HCEC 1CT (cell line): Measurements from ENCODE around the gene NAA60.
"Not testable (repeated sequence)": the region's sequence is repeated elsewhere in the genome, so short reads cannot be mapped to it uniquely, and the experiment has no call there.

Experiments
- DNase-seq: peaks from one replicate; pipeline ENCODE4 v3.0.0-alpha.2; 2017

NAA60 gene

DNA sequence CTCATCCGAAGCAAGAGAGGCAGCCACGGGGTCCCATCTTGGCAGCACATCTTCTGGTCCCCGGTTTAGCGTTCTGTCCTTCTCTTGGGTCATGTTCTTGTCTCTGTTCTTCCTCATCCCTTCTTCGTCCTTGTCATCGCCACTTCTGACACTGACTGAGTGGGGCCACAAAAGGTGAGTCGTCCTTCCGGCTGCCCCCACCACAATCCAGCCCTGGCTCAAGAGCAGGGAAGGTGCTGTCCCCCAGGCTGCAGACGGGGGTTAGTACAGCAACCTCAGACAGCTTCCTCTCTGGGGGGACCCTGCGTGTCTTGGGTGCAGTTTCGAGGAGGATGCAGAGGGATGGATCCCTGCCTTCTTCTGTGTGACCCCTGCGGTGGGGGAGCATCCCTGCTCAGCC is 21.8 kb downstream of the NAA60 start:
- no peak for DNase-seq

DNA sequence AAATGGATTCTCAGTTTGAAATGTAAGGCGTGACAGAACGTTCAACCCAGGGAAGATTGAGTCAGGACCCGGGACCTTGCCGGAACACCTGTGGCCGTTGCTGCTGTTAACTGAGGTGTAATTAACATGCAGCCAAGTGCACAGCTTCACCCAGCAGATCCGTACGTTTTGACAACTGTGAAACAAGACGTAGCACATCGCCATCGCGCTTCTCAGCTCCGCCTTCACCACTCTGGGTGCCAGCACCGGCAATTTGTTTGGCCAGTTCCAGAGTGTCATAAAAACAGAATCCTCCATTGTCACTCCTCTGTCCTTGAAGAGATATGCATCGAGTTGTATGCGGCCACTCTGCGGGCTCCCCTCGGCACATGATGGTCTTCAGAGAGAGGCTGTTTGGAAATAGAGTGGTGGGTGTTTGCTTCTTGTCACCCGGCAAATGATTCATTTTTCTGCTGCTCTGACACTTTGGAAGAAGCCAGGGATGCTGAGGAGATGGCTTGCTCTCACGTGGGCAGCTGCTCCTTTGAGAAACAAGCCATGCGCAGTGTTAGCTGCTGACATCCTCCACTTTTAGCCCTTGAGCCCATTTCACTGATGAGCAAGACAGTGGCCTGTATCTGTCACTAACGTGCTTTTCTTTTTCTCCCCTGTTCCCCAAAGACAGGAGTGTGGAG is 22.6 kb downstream of the NAA60 start:
- DNase-seq = no peak

DNA sequence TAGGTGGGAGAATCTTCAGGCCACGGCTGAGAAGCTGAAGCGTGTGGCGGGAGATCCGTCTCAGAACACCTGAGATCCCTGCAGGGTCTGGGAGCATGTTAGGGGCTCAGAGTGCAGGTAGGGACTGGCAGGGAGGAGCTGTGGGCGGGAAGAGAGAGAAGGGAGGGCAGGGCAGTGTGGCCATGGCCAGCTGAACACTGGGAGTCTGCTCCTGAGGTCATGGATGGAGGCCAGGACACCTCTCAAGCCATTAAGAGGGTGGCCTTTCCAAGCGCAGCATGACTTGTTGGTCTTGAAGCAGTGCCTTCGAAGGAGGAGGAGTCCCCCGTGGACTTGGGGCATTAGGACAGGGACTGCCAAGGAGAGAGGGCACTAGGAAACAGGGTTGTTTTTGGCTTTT is 23.7 kb downstream of the NAA60 start:
- no peak for DNase-seq

DNA sequence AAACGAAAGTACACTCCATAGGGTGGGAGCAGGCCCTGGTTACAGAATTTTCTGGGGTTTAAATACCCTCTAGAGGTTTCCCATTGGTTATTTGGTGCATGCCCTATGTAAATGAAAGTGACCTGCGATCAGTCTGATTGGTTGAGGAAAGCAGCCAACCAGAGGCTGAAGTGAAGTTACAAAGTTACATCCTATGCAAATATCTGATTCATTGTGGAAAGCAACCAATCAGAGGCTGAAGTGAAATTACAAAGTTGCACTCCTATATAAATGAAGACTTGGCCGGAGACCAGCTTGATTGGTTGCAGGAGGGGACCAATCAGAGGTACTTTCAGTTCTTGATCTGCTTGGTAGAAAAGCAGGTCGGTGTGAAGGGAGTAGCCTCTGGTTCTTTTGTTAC is 24.4 kb downstream of the NAA60 start:
- no peak for DNase-seq

DNA sequence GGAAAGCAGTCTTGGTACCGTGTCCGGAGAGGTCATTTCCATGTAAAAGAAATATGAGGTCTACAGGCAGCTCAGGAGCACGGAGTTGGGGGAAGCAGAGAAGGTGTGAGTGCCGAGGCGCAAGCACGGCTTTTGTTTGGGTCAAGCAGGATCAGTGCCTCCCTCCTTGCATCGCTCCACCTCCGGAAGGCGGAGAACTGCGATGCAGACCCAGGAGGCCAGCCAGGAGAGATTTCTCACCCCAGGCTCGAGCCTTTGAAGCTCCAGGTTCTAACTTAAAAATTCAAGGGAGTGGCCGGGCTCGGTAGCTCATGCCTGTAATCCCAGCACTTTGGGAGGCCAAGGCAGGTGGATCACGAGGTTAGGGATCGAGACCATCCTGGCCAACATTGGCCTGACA is 25.0 kb downstream of the NAA60 start:
- no peak for DNase-seq

DNA sequence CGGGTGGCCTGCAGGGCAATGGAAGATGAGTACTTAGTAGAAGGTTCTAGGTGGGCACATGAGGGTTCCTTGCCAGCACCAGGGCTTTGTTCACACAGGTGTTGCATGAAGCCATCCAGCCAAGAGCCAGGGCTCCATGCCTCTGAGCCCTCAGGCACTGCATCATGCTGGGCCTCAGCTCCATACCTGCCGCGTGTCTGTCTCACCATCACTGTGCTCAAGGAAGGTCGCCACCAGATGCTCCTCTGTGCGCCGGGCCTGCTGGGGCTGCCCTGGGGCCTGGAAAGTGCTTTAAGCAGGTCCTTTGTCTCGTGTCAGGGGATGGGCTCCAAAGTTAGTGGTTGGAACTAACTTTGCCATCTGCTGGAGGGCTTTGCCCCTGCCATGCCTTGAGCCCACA is 26.3 kb downstream of the NAA60 start:
- DNase-seq = no peak

DNA sequence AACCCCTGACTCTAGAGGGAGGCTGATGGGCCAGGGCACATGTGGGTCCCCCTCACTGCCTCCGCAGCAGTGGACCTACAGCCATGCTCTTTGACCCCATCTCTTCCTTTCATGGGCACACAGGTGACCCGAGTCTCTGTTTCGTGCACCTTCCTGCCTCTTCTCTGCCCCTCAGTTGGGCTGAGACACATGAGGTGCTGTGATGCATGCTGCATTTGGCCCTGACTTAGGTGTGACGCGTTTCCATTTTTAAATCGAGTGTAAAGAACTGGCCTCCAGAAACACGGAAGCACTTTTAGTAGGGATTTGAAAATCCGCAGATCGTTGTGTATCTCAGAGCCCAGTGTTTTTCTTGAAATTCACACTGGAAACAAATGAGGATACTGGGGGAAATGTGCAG is 27.2 kb downstream of the NAA60 start:
- DNase-seq = no peak

DNA sequence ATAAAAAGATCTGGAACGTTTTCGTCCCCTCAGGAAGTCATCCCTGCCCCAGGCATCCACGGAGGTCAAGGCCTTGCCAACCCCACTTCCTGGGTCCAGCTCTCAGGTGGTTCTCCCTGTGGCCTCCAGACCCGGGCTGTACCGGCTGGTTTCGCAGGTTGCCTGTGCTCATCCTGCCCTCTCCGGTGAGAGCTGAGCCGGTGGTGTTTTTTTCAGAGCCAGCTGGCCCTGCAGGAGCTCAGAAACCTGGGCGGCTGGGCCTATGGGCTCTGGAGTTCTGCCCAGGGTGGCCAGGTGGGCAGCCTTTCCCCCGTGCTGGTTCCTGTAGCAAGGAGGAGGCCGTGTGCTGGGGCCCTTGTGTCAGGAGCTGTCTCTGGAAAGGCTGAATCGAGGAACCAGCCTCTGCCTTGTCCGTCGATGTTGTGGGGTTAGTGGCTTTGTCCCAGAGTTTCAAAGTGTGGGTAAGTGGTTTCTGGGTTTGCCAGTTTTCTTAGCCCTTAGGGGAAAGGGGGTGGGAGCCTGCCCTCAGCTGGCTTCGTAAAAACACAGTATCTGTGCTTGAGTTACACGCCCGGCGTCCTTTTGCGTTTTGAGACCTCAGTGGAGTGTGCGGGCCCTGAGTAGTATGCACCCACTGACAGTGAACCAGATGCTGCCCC is 28.2 kb downstream of the NAA60 start:
- no peak for DNase-seq

DNA sequence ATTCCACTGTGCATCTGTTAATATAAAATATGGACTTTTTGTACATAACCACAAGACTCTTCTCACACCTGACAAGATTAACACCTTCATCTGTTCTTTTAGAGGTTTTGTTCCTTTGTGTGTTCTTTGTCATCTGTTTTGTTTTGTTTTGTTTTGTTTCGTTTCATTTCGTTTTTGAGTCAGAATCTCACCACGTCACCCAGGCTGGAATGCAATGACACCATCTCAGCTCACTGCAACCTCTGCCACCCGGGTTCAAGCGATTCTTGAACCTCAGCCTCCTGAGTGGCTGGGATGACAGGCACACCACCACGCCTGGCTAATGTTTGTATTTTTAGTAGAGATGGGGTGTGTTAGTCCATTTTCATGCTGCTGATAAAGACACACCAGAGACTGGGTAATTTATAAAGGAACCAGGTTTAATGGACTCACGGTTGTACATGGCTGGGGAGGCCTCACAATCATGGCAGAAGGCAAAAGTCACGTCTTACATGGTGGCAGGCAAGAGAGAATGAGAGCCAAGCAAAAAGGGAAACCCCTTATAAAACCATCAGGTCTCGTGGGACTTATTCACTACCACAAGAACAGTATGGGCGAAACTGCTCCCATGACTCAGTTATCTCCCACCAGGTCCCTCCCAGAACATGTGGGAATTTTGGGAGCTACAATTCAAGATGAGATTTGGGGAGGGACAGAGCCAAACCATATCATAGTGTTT is 29.6 kb downstream of the NAA60 start:
- DNase-seq = peak; percentile 14

DNA sequence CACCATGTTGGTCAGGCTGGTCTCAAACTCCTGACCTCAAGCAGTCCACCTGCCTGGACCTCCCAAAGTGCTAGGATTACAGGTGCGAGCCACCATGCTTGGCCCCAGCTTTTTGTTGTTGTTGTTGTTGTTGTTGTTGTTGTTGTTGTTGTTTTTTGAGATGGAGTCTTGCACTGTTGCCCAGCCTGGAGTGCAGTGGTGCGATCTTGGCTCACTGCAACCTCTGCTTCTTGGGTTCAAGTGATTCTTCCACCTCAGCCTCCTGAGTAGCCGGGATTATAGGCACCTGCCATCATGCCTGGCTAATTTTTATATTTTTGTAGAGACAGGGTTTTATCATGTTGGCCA is 30.1 kb downstream of the NAA60 start:
- not testable (repeated sequence) for DNase-seq

DNA sequence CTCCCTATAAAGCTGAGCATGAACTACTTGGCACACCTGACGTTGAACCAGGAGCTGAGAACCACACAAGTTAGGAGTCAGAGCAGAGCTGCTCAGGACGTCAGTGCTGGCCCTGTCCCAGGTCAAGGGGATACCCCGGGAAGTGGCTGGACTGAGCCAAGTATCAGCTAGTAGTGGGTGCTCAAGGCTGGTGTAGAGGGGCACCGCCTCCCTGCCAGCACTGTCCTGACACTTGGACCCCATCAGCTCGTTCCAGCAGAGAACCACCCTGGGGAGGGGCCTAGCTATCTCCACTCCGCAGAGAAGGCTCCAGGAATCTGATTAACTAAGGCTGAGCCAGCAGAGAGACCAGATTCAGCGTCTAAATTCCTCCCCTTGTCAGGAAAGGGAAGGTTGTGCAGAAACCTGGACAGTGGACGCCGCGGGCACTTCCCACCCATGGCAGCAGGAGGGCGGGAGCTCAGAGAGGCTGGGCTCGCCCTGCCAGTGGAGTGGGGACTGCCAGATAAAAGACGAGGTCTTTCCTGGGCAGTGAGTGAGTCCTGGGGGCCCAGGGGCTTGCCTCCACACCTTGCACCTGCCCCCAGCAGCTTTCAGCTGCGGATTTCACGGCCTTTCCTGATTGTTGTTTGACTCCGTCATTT is 30.8 kb downstream of the NAA60 start:
- DNase-seq = no peak

DNA sequence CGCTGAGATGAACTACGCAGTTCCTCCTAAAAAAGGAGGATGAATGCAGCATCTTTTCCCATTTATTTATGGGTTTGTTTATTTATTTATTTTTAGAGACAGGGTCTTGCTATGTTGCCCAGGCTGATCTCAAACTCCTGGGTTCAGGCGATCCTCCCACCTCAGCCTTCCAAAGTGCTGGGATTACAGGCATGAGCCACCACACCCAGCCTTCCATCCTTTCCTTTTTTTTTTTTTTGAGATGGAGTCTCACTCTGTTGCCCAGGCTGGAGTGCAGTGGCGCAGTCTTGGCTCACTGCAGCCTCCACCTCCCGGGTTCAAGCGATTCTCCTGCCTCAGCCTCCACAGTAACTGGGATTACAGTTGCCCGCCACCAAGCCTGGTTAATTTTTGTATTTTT is 31.4 kb downstream of the NAA60 start:
- not testable (repeated sequence) for DNase-seq

DNA sequence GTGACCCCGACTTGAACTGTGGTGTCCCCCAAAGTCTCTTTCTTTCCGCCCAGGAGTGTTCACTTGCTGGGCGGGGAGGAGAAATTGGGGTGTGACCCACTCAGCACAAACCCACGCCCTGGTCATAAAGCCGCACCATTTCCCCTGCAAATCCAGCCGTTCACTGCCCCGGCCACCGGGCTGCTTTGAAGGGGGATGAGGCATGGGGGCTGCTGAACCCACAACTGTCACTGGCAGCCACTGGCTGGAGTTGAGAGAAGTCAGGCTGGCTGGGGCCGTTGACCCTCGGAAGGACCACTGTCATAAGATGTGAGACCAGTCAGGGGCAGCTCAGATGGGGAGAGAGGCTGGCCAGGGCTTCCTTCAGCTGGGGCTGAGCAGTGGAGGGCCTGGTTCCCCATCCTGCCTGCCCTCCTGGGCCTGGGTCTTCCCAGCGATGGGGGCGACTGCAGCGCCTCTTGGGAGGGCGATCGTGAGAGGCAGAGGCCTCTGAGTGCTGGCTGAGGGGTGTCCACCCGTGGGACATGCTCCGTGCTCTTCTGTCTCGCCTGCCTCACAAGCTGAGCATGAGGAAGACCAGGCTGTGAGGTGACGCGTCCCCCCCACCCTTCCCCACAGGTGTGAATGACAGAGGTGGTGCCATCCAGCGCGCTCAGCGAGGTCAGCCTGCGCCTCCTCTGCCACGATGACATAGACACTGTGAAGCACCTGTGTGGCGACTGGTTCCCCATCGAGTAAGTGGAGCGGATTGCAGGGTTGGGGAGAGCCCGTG is 32.3 kb downstream of the NAA60 start:
- no peak for DNase-seq

DNA sequence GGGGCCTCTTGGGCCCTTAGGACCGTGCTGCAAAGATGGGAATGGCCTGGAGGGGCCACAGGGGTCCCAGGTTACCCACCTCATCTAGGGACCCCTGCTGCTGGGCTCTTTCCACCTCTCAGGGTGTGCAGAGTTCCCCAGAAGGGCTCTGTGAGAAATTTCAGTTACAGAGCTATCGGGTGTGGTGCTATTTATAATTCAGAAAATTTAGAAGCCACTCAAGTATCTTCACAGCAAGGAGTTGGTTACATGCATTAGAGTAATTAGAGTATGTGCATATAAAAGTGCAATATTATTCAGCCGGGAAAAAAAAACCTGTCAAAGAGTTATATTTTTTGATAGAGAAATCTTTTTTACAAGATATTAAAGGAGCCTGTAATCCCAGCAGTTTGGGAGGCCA is 32.9 kb downstream of the NAA60 start:
- no peak for DNase-seq

DNA sequence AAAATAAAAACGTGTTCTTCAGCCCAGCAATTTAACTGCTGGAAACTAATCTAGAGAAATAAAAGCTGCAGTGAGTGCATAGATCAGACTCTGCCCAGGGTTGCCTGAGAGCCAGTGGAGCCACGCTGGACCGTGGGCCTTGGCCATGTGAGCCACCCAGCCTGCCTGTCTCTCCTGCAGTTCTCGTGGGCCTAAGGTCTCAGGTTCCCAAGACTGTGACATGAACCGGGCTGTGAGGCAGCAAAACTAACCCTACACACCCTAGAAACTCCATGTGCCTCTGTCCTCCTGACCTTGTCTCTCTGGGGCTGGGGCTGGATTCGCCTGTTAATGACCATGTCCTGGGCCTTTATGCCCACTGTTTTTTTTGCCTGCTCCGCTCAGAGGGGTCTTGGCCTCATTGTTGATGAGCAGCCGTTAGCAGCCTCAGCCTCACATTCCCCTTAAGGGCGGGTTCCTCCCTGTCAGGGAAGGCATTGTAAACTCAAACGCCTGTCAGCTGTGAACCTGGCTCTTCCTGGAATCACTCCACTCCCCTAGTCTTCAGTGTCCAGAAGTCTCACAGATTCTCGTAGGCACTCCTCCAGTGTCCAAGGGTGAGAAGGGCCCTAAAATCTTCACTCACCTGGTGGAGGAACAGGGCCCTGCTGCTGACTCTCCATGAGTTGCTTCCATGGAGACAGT is 34.9 kb downstream of the NAA60 start:
- no peak for DNase-seq

DNA sequence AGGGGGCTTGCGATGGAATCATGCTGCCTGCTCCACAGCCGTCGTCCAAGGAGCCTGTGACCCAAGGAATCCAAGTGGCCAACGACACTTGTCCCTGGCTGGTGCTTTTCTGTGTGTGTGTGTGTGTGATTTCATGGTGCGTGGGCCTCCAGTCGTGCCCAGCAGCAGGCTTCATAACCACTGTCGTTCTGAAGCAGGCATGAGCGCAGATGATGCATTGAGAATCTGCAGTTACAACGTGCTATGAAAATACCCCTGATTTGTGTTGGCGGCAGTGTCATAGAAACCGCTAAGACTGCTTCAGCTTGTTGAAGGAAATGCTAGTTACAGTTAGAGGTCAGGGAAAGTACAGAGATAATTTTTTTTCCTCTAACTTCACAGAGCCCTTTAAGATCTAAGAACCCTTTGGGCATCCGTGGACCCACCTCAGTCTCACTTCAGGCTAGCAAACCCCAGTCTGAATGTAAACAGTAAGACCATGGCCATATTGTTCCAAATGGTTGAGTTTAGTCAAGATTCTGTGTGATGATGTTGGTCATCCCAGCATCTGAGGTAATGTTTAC is 36.3 kb downstream of the NAA60 start:
- DNase-seq = no peak

DNA sequence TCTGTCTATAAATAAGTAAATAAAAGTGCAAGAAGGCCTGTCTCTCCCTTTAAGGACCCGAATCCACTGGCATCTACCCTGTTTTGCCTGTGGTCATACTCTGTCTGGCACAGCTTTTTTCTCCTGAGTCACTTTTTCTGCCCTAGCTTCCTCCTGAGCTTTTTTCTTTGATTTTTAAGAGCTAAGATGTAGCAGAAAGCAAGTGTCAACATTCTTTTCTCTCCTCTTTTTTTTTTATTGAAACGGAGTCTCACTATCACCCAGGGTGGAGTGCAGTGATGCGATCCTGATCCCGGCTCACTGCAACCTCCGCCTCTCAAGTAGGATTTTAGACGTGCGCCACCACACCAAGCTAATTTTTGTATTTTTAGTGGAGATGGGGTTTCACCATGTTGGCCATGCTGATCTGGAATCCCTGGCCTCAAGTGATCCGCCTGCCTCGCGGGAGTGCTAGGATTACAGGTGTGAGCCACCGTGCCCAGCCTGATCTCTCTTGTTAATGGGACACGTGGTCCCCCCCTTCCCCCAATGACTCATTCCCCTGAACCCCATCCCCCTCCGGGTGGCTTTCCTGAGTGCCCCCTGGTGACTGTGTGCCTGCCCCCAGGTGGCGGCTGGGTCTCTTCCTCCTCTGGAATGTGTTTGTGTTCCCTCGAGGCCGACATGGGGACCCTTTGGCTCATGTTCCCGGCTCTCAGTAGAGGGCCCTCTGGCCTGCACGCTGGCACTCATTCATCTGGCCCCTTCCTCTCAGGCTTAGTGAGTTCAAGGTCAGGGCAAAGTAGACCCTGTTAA is 37.6 kb downstream of the NAA60 start:
- DNase-seq = no peak

DNA sequence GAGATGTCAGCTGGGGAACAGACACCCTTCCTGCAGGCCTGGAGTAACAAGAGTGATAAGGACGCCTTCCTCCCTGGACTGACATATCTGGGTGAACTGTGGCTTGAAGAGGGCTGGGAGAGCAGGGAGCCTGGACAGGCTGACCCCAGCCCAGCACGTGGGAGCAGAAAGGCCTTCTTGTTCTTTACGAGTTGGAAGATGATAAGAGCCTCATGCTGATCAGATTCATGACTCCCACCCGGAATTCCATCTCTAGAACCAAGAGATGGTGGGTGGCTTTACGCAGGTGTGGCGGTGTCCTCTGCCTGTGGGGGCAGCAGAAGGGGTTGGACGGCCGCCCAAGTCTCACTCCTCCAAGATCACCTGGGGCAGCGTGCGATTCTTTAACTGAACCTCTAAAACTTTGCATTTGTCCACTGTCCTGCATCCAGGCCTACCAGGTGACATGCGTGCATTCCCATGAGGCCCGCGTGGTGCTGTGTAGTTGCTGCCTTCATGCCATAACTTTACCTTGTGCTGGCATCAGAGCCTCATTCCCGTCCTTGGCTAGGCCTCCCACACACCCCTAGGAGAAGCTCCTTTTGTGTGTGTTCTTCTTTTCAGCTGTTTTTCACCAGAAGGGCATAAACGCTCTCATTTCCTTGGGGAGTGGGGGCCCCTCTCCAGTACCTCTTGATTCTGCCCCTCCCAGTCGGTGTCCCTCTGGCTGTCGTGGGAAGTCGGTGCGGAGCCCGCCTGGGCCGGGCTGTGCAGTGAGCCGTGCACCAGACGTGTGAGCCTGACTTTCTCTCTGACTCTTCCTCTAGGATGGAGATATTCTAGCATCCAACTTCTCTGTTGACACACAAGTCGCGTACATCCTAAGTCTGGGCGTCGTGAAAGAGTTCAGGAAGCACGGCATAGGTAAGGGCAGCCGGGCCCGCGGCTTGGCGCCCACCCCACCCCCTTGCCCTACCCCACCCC is 38.5 kb downstream of the NAA60 start:
- DNase-seq = no peak

DNA sequence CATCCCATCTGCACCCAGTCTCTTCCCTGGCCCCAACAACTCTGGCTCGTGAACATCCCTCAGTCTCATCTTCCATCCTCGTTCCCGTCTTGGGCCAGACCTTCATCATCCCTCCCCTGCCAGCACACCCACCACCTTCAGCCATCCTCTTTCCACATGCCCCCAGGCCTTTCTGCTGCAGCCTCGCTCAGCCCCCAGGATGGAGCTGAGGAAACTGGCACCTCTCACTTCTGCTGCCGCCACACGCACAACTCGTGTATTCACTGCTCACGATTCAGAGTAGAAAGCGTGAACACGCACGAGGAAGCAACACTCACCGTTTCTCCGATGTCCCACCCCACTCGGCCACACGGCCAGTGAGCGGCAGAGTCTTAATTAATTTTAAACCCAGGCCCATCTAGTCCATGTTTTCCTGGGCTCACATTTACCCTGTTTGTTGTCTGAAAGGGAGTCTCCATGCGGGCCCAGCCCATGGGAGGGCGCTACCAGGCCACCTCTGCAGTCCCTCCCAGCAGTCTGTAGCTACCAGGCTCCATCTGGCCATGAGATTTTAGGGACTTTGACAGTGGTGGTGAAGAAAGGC is 39.3 kb downstream of the NAA60 start:
- no peak for DNase-seq
